ENCODE measurements around the gene CXCR6. TPM values are rescaled to one million over a fixed set of nuclear protein-coding genes. Genes with fewer than 3 reads are reported as not detected.

CXCR6 gene
- total RNA-seq, 1 experiment from 2014 or later = not detected

DNA sequence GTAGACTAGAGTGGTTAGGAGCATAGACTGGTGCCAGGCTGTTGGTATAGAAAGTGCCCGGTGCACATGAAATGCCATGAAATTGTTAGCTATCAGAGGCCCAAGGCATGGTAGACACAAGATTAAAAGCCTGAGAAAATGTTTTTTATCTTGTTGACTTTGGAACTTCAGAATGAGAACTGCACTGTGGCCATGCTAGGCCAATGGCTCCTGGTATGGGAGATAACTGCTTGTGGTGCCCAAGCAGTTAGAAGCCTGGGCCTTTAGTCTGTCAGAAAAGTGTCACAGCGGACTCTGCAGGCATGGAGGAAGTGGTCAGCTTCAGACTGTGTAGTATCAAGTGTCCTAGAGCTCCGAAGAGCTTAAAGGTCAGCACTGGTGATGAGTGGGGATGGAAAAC, 40.5 kb downstream of the CXCR6 start:
- Mint-ChIP-seq H3K4me3 (ENCODE audit: low read depth, unreplicated experiment) (no peak overlapping the region), H3K4me1 (ENCODE audit: low read depth, unreplicated experiment) (peaks cover 30% of the 10 kb centered on the region), H3K9me3 (ENCODE audit: low read depth, unreplicated experiment) (no peaks in the 10 kb centered on the region), H3K36me3 (ENCODE audit: insufficient read depth, unreplicated experiment) (peaks cover 12% of the 10 kb centered on the region), H3K27me3 (ENCODE audit: unreplicated experiment) (no peaks in the 10 kb centered on the region), H3K27ac (ENCODE audit: unreplicated experiment) (no peak overlapping the region)
- no peak for DNase-seq
- no TSS peak for BruUV-seq (replicated peaks)
- intact Hi-C loops (cut with micrococcal nuclease; ENCODE audit: unreplicated experiment) = no loop called here
- no peak for TF ChIP-seq CTCF (IDR thresholded peaks at IDR 0.05; ENCODE audit: unreplicated experiment)
- CTCF ChIA-PET = no interaction called here

- no peak overlapping the region for H3K27ac Mint-ChIP-seq (ENCODE audit: unreplicated experiment)
- TF ChIP-seq CTCF (IDR thresholded peaks at IDR 0.05; ENCODE audit: unreplicated experiment) = no peak
- intact Hi-C loops (cut with micrococcal nuclease; ENCODE audit: unreplicated experiment) = loop anchor here (5.0 kb wide), 1 partner anchor 93 kb away; no protein-coding TSS in a partner anchor
- no peak for DNase-seq
- no peak overlapping the region for H3K4me3 Mint-ChIP-seq (ENCODE audit: low read depth, unreplicated experiment)
- no TSS peak for BruUV-seq (replicated peaks)
- H3K9me3 Mint-ChIP-seq (ENCODE audit: low read depth, unreplicated experiment) = no peaks in the 10 kb centered on the region
- no peaks in the 10 kb centered on the region for H3K27me3 Mint-ChIP-seq (ENCODE audit: unreplicated experiment)
- CTCF ChIA-PET = no interaction called here
- peaks cover 9% of the 10 kb centered on the region for H3K36me3 Mint-ChIP-seq (ENCODE audit: insufficient read depth, unreplicated experiment)
- H3K4me1 Mint-ChIP-seq (ENCODE audit: low read depth, unreplicated experiment) = peaks cover 28% of the 10 kb centered on the region
These were observed 41.4 kb downstream of the CXCR6 start for GRCh38 chr3:45984331-45985312.

- TF ChIP-seq CTCF (IDR thresholded peaks at IDR 0.05; ENCODE audit: unreplicated experiment) = no peak
- intact Hi-C loops (cut with micrococcal nuclease; ENCODE audit: unreplicated experiment) = loop anchor here (5.0 kb wide), 1 partner anchor 92 kb away; no protein-coding TSS in a partner anchor
- H3K27ac Mint-ChIP-seq (ENCODE audit: unreplicated experiment) = peak overlapping the region; percentile 37
These were observed 42.5 kb downstream of the CXCR6 start for GRCh38 chr3:45985532-45986302.

GRCh38 chr3:45986303-45986982, 43.2 kb downstream of the CXCR6 start:
- peak; percentile 64 for DNase-seq
- no peaks in the 10 kb centered on the region for H3K27me3 Mint-ChIP-seq (ENCODE audit: unreplicated experiment)

More at GRCh38 chr3:45985532-45986302, 42.5 kb downstream of the CXCR6 start:
- BruUV-seq (replicated peaks) = no TSS peak
- Mint-ChIP-seq H3K36me3 (ENCODE audit: insufficient read depth, unreplicated experiment) (peaks cover 5% of the 10 kb centered on the region), H3K4me1 (ENCODE audit: low read depth, unreplicated experiment) (peaks cover 28% of the 10 kb centered on the region), H3K9me3 (ENCODE audit: low read depth, unreplicated experiment) (no peaks in the 10 kb centered on the region), H3K27me3 (ENCODE audit: unreplicated experiment) (no peaks in the 10 kb centered on the region), H3K4me3 (ENCODE audit: low read depth, unreplicated experiment) (peak overlapping the region; percentile 12)
- no peak for DNase-seq
- CTCF ChIA-PET = interaction anchor here (0.8 to 1.1 kb wide), 5 partner anchors 9 to 223 kb away, joined by 3 to 4 read pairs (median 3); partner anchors contain the start of genes CCR1 and FYCO1

More at GRCh38 chr3:45986303-45986982, 43.2 kb downstream of the CXCR6 start:
- CTCF ChIA-PET = interaction anchor here (0.6 to 1.1 kb wide), 6 partner anchors 8 to 943 kb away, joined by 3 to 4 read pairs (median 3); partner anchors contain the start of genes CCR1 and FYCO1
- intact Hi-C loops (cut with micrococcal nuclease; ENCODE audit: unreplicated experiment) = loop anchor here (5.0 kb wide), 1 partner anchor 91 kb away; no protein-coding TSS in a partner anchor
- Mint-ChIP-seq H3K4me3 (ENCODE audit: low read depth, unreplicated experiment) (peak overlapping the region; percentile 12), H3K27ac (ENCODE audit: unreplicated experiment) (peak overlapping the region; percentile 37), H3K36me3 (ENCODE audit: insufficient read depth, unreplicated experiment) (peaks cover 8% of the 10 kb centered on the region), H3K9me3 (ENCODE audit: low read depth, unreplicated experiment) (no peaks in the 10 kb centered on the region), H3K4me1 (ENCODE audit: low read depth, unreplicated experiment) (peaks cover 28% of the 10 kb centered on the region)
- no peak for TF ChIP-seq CTCF (IDR thresholded peaks at IDR 0.05; ENCODE audit: unreplicated experiment)
- BruUV-seq (replicated peaks) = no TSS peak
